HG03135 (cell line): ENCODE results near the gene IGF1R.
"Not testable (repeated sequence)": the region's sequence is repeated elsewhere in the genome, so short reads cannot be mapped to it uniquely, and the experiment has no call there.

ENCODE experiments used
- ATAC-seq: cut with Tn5 transposase; IDR thresholded peaks from one replicate; pipeline ENCODE4 v1.9.1; 2021; ENCODE audit warnings: mild to moderate bottlenecking, moderate library complexity; ENCODE audit not compliant: unreplicated experiment

IGF1R gene

DNA sequence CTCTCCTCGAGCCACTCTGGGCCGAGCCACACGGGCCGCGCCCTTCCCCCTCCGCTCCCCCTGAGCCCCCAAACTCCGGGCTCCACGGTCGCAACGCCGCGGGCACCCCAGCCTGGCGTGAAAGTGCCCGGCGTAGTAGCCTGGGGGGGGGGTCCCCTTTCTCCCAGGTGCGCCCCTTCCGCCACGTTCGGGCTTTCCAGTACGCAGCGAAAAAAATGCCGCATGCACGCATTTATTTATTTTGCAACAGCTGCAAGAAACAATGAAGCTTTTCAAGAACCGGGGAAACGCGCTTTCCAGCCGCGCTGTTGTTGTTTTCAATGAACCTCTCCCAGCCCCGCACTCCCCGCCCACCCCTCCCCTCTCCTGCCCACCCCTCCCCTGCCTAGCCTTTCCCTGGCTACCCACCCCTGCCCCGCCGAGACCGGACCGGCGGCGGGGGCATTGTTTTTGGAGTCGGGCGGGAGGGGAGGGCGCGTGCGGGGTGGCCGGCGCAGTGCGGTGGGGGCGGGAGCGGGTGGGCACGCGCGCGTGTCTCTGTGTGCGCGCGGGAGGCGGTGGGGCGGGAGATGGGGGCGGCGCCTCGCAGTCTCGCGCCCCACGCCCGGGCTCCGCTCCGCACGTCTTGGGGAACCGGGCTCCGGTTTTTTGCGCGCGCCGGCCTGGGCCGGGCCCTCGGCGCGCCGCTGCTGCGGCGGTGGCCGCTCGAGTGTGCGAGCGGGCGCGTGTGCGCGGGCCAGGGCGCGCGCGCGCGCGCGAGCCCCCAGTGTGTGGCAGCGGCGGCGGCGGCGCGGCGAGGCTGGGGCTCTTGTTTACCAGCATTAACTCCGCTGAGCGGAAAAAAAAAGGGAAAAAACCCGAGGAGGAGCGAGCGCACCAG is at the start of gene IGF1R:
Gene IGF1R (plus strand): TSS at position 766 of the 880 bp plus-strand sequence. CDS start 1,043 bp downstream, outside the sequence.
- peak; percentile 52 for ATAC-seq

DNA sequence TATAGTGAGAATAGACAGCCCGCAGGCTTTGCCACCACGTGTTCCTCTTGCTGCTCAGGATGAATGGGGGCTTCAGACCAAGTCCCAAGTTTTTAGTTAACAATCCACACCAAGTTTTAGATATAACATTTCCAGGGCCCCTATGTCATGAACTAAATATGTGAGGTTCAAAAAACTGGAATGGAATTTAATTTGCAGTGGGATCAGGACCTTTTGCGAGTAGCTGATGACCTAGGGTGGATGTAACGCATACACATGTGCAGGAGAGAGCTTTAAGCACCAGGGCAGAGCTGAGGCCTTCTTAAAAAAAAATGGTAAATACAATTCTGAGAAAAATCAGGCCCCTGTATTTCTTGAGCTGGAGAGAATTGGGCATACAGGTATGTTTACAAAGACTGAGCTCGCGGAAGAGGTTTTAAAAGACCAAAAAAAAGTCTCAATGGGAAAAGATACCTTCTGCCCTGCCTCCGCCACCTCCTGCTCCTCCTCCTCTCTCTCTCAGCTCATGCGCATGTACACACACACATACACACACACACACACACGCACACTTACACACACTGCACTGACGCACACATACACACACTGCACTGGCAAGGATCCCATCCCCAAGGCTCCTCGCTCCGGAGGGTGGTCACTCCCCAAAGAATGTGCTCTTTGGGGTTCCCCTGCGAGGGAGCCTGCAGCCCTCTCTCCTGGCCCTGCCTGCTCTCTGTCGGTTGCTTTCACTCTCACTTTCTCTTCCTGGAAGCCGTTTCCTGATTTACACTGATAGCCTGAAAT is 48.2 kb upstream of the IGF1R start:
- peak; percentile 88 for ATAC-seq

DNA sequence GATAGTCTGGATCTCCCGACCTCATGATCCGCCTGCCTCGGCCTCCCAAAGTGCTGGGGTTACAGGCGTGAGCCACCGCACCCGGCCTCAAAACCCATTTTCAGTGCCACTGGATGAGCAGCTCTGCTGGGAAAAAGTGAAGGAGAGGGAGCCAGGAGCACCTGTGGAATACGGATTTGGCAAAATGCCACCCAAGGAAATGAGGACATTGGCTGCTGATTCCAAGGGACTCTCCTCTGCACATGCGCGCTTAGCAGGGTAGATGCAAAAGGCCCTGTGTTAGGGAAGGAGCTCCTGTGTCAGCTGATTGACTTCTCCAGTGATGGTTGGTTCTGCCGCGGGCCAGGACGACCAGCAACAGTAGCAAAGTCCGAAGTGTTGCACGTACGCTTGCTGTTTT is 43.4 kb upstream of the IGF1R start:
- no peak for ATAC-seq

- no peak for ATAC-seq
Observed at GRCh38 chr15:98609144-98609852, 39.0 kb upstream of the IGF1R start.

GRCh38 chr15:98610991-98611390 is 37.3 kb upstream of the IGF1R start:
- ATAC-seq, result no peak

GRCh38 chr15:98611808-98612207 is 36.5 kb upstream of the IGF1R start:
- ATAC-seq, result no peak

DNA sequence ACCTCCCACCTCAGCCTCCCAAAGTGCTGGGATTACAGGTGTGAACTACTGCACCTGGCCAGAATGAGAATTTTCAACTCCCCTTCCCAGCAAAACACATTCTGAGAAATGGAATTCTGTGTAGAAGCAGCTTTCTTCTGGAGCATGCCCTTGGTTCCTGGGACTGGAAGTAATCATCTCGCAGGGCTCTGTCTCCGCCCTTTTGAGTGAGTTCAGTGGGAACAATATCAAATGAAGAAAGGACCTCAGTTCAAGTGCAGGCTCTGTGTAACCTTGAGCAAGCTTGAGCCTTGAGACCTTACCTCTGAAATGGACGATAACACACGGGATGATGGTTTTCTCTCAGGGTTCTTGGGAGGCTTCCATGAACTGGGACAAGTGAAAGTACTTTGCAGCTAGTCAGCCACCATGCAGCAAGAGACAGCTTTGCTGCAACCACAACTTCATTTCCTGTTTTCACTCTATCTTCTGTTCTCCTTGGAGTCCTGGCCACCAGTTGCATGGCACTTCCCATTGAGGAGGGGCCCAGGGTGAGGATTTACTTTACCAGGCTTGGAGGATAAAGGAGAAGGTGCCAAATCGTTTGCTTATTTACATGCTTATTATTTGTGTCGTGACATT is 35.7 kb upstream of the IGF1R start:
- no peak for ATAC-seq

- no peak for ATAC-seq
Observed at GRCh38 chr15:98614681-98615080, 33.7 kb upstream of the IGF1R start.

- ATAC-seq, result no peak
Observed at GRCh38 chr15:98616397-98616796, 31.9 kb upstream of the IGF1R start.

GRCh38 chr15:98617328-98617980 is 30.9 kb upstream of the IGF1R start:
- ATAC-seq, result no peak

GRCh38 chr15:98618576-98618975 is 29.8 kb upstream of the IGF1R start:
- ATAC-seq, result not testable (repeated sequence)

DNA sequence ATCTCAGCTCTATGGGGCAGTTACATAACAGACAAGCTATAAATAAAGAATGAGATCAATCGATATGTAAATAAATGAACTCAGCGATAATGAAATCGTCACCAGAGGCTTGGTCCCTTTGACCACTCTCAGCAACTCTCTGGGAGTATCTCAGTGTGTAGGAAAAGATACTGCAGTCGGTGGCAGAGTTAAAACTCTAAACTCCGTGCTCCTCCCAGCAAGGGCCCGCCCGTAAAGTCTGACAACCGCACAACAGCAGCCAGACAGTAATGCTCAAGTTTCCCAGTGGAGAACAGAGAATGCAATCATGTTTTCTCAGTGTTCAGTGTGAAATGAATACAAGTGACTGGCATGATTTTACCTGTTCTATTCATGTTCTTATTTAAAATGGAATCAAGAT is 28.3 kb upstream of the IGF1R start:
- ATAC-seq, result no peak

DNA sequence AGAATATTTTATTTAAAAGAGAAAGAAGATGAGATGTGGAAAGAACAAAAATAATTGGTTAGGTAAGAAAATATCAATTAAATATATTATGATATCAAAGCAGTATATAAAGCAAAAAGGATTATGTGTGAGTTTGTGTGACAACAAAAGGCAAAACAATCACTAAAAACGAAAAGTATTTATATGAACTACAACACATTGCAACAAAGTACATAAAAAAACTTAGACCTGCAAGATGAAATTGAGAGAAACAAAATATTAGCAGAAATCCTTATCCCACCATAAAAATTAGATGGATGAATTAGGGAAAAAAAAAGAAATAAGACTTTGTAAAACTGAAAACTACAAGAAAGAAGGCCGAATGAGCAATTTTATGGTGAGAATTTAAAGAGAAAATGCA is 27.3 kb upstream of the IGF1R start:
- no peak for ATAC-seq

DNA sequence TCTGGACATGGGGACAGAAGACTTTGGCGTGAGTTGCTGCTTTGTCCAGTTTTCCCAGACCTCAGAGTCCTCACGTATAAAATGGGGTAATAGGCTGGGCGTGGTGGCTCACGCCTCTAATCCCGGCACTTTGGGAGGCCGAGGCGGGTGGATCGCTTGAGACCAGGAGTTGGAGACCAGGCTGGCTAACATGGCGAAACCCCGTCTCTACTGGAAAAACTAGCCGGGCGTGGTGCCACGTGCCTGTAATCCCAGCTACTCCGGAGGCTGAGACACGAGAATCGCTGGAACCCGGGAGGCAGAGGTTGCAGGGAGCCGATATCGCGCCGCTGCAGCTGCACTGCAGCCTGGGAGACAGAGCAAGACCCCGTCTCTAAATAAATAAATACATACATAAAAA is 22.7 kb upstream of the IGF1R start:
- no peak for ATAC-seq

DNA sequence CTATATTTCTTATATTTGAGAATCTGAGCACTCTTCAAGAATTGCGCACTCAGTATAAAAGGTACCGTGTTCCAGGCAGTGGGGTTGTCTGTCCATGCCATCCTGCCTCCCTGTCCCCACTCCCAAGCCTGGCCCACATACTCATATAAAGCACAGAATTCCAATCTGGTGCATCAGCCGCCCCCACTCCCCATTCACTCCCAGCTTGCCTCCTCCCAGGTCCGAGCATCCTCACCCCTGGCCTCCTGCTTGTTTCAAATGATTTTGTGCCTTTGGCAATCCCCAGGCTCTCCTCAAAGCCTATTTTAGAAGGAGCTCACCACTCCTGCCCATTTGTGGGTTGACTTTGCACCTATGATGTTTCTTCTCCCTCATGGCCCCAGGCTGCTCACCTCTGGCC is 22.2 kb upstream of the IGF1R start:
- no peak for ATAC-seq

- no peak for ATAC-seq
Observed at GRCh38 chr15:98628216-98628615, 20.1 kb upstream of the IGF1R start.

- ATAC-seq, result no peak
Observed at GRCh38 chr15:98635848-98636247, 12.5 kb upstream of the IGF1R start.

DNA sequence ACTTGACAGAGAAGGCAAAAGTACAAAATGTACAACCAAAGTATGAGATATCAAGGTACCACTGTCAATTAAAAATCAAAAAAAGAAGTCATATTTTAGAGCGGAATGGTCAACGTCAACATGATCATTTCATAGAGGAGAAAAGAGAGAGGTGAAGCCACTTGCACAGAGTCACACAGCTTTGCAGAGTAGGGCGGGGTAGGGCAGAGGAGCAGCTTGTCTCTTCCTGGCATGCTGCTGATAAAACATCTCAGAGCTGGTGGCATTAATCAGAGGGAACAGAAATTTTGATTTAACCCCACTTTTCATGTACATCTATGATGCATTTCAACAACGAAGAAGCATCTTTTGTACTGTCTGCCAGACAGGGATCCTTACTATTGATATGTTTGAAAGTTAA is 5.2 kb upstream of the IGF1R start:
- no peak for ATAC-seq

DNA sequence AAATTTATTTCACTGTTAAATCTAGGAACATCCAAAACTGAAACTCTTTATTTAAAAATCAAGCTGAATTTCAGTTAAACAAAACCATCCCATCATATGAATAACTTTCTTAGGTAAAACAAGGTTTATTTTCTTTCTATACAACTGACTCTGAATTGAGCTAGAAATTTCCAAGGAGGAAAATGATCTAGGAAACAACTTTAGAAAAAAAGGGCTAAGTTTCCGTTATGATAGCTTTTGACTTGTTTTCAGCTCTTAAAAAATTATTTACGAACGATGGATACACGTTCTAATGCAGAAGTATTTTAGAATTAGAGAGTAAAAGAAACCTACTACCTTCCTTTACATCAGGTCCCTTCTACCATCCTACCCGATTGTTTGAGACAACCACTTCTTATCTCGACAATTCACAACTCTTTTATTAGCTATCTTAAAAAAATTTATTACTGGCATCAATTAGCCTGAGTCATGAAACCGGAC is 1.8 kb upstream of the IGF1R start:
- ATAC-seq, result no peak

DNA sequence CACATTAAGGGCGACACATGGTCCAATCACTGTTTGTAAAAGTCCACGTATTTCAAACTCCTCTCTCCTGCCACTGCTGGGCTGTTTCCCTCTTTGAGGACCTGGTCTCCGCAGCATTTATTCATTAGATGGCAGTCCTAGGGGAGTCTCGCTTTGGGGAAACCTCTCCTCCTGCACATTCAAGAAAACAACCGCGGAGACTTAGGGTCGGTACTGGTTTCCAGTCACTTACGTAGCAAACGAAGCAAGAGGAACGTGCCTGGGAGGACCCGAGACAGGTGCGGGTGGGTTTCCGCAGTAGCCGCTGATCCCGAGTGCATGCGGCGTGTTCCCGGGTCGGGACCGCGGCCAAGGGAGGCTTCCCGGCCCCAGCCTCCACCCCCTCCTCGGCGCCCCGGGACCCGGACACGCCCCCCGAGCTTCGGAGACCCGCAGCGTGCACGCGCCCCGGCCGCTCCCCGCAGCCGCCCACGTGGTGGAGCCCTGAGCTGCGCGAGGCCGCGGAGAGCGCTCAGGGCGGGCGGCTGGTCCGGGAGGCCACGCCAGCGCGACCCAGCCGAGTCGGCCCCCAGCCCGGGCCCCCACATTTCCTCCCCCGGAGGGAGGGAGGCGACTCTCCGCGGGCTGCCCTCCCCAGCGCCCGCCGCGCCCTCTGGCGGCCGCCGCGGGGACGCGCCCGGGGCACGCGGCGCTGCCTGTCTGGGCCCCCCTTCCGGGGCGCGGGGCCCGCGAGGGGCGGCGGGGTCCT is 1.1 kb upstream of the IGF1R start:
- ATAC-seq, result peak; percentile 40
